H9 (cell line): Measurements from ENCODE around the gene TGFA. TPM values are rescaled to one million over a fixed set of nuclear protein-coding genes. Genes with fewer than 3 reads are reported as not detected.
A peak's percentile ranks its signal among the peaks of the same experiment; 100 is the strongest.

Experiments
- DNase-seq: peaks from one replicate; pipeline ENCODE4 v3.0.0-alpha.2; 2017
- H2AFZ ChIP-seq: one replicate; pipeline ENCODE4 v1.6.1; 2013; ENCODE audit warnings: mild to moderate bottlenecking, low read length, control low read depth, moderate library complexity
- H2AK5ac ChIP-seq: 2 replicates; pipeline ENCODE4 v1.6.1; 2013; ENCODE audit warnings: low read length, control low read depth, mixed read lengths; ENCODE audit not compliant: insufficient read length
- H2BK120ac ChIP-seq: one replicate; pipeline ENCODE4 v1.6.1; 2013; ENCODE audit warnings: low read depth, mild to moderate bottlenecking, low read length, control low read depth, inconsistent platforms; ENCODE audit not compliant: poor library complexity, severe bottlenecking
- H2BK12ac ChIP-seq: 2 replicates; pipeline ENCODE4 v1.6.1; 2013; ENCODE audit warnings: low read length, control low read depth, mixed read lengths, low read depth; ENCODE audit not compliant: insufficient read length
- H2BK15ac ChIP-seq: 2 replicates; pipeline ENCODE4 v1.6.1; 2013; ENCODE audit warnings: low read depth, low read length, control low read depth
- H2BK20ac ChIP-seq: one replicate; pipeline ENCODE4 v1.6.1; 2013; ENCODE audit warnings: low read depth, mild to moderate bottlenecking, low read length, control low read depth, inconsistent platforms; ENCODE audit not compliant: poor library complexity, severe bottlenecking
- H2BK5ac ChIP-seq: 2 replicates; pipeline ENCODE4 v1.6.1; 2013; ENCODE audit warnings: low read length, control low read depth, mixed read lengths; ENCODE audit not compliant: insufficient read length
- H3K14ac ChIP-seq: 2 replicates; pipeline ENCODE4 v1.6.1; 2013; ENCODE audit warnings: low read length, control low read depth; ENCODE audit not compliant: insufficient read depth
- H3K18ac ChIP-seq: 2 replicates; pipeline ENCODE4 v1.6.1; 2013; ENCODE audit warnings: low read depth, mild to moderate bottlenecking, mixed read lengths, low read length, control low read depth; ENCODE audit not compliant: insufficient read length
- H3K23ac ChIP-seq: 2 replicates; pipeline ENCODE4 v1.6.1; 2013; ENCODE audit warnings: low read length, control low read depth, mixed read lengths, low read depth; ENCODE audit not compliant: insufficient read length
- H3K23me2 ChIP-seq: 2 replicates; pipeline ENCODE4 v1.6.1; 2013; ENCODE audit warnings: low read depth, mild to moderate bottlenecking, mixed read lengths, low read length, control low read depth; ENCODE audit not compliant: insufficient read length, poor library complexity, severe bottlenecking
- H3K27ac ChIP-seq: 2 replicates; pipeline ENCODE4 v1.5.1; 2013; ENCODE audit warnings: low read length, control low read depth, mixed read lengths, low read depth; ENCODE audit not compliant: insufficient read length
- H3K27me3 ChIP-seq: 2 replicates; pipeline ENCODE4 v1.6.1; 2013; ENCODE audit warnings: low read length, control low read depth, inconsistent platforms; ENCODE audit not compliant: insufficient read depth
- H3K4ac ChIP-seq: 2 replicates; pipeline ENCODE4 v1.6.1; 2013; ENCODE audit warnings: low read depth, mild to moderate bottlenecking, control low read depth, inconsistent platforms, low read length, moderate library complexity
- H3K4me1 ChIP-seq: 2 replicates; pipeline ENCODE4 v1.6.1; 2013; ENCODE audit warnings: low read length, control low read depth, inconsistent platforms; ENCODE audit not compliant: insufficient read depth
- H3K4me2 ChIP-seq: 2 replicates; pipeline ENCODE4 v1.6.1; 2013; ENCODE audit warnings: low read length, control low read depth, mixed read lengths; ENCODE audit not compliant: insufficient read length, insufficient read depth
- H3K56ac ChIP-seq: 2 replicates; pipeline ENCODE4 v1.6.1; 2013; ENCODE audit warnings: low read depth, mild to moderate bottlenecking, mixed read lengths, low read length, control low read depth; ENCODE audit not compliant: insufficient read length
- H3K79me1 ChIP-seq: 2 replicates; pipeline ENCODE4 v1.6.1; 2013; ENCODE audit warnings: low read depth, mild to moderate bottlenecking, moderate library complexity, low read length, control low read depth, inconsistent platforms; ENCODE audit not compliant: insufficient read depth, poor library complexity, severe bottlenecking
- H3K79me2 ChIP-seq: 2 replicates; pipeline ENCODE4 v1.6.1; 2013; ENCODE audit warnings: low read length, control low read depth, inconsistent platforms; ENCODE audit not compliant: insufficient read depth
- H3K9ac ChIP-seq: 2 replicates; pipeline ENCODE4 v1.6.1; 2013; ENCODE audit warnings: low read length, control low read depth, mixed read lengths; ENCODE audit not compliant: insufficient read length; ENCODE audit errors: extremely low read depth
- H3K9me3 ChIP-seq: one replicate; pipeline ENCODE4 v1.6.1; 2013; ENCODE audit warnings: low read depth, low read length, inconsistent platforms; ENCODE audit not compliant: control insufficient read depth
- H3T11ph ChIP-seq: one replicate; pipeline ENCODE4 v1.6.1; 2013; ENCODE audit warnings: mild to moderate bottlenecking, low read length, control low read depth, inconsistent platforms
- H4K20me1 ChIP-seq: one replicate; pipeline ENCODE4 v1.6.1; 2013; ENCODE audit not compliant: control insufficient read depth, insufficient read length, insufficient read depth
- H4K5ac ChIP-seq: 2 replicates; pipeline ENCODE4 v1.6.1; 2013; ENCODE audit warnings: low read depth, mild to moderate bottlenecking, mixed read lengths, low read length, control low read depth; ENCODE audit not compliant: insufficient read length
- H4K8ac ChIP-seq: replicated peaks from 2 replicates; pipeline ENCODE4 v1.6.1; 2013; ENCODE audit warnings: low read length, control low read depth, mixed read lengths, low read depth; ENCODE audit not compliant: insufficient read length
- H4K91ac ChIP-seq: 2 replicates; pipeline ENCODE4 v1.6.1; 2013; ENCODE audit warnings: low read depth, mild to moderate bottlenecking, moderate library complexity, mixed read lengths, low read length, control low read depth; ENCODE audit not compliant: insufficient read length
- H3K27ac Mint-ChIP-seq, 3 experiments: 2 replicates in 2 of 3; 3 replicates in 1 of 3; pipeline ENCODE4 v1.8.0; 2020 to 2021; ENCODE audit warnings: mixed read lengths in 3 of 3, mild to moderate bottlenecking in 1 of 3, moderate library complexity in 1 of 3
- H3K27me3 Mint-ChIP-seq: 2 replicates; pipeline ENCODE4 v1.8.0; 2021; ENCODE audit warnings: low read depth, mild to moderate bottlenecking, moderate library complexity, mixed read lengths
- H3K36me3 Mint-ChIP-seq, 3 experiments: 2 replicates in 2 of 3; 3 replicates in 1 of 3; pipeline ENCODE4 v1.8.0; 2020 to 2021; ENCODE audit warnings: low read depth in 3 of 3, mixed read lengths in 3 of 3; ENCODE audit not compliant: insufficient read depth in 1 of 3
- H3K4me1 Mint-ChIP-seq, 2 experiments: 2 replicates each; pipeline ENCODE4 v1.8.0; 2020; ENCODE audit warnings: mixed read lengths in 2 of 2
- H3K4me3 Mint-ChIP-seq, 2 experiments: 2 replicates in 1 of 2; 3 replicates in 1 of 2; pipeline ENCODE4 v1.8.0; 2020 to 2021; ENCODE audit warnings: mild to moderate bottlenecking in 2 of 2, mixed read lengths in 2 of 2, moderate library complexity in 1 of 2
- H3K9me3 Mint-ChIP-seq, 2 experiments: 2 replicates in 1 of 2; 3 replicates in 1 of 2; pipeline ENCODE4 v1.8.0; 2020; ENCODE audit warnings: mild to moderate bottlenecking in 2 of 2, mixed read lengths in 2 of 2, moderate library complexity in 1 of 2
- CTCF ChIP-seq: fragments of 200-600 bp; sonication (generic); conservative IDR thresholded peaks from 3 replicates; pipeline ENCODE4 v1.8.0; 2021; ENCODE audit warnings: antibody characterized with exemption, mild to moderate bottlenecking
- total RNA-seq: library from RNA; stranded (reverse); gene quantifications from 2 replicates; pipeline ENCODE4 v1.2.1, GENCODE V29; 2021

TGFA gene
- total RNA-seq, 1 experiment from 2014 or later = 3.3 TPM

GRCh38 chr2:70603066-70603465, 49.4 kb upstream of the TGFA start:
- H3K9me3 ChIP-seq = no peaks in the 10 kb centered on the region
- H4K5ac ChIP-seq = no peak overlapping the region
- no peak overlapping the region for H2BK15ac ChIP-seq
- H3K4me1 ChIP-seq = no peaks in the 10 kb centered on the region
- H3K23ac ChIP-seq = no peak overlapping the region
- H3K36me3 Mint-ChIP-seq = peaks cover 0 to 7% (median 5%) of the 10 kb centered on the region in 3 experiments; a peak in 3 of 7 replicates
- H3K56ac ChIP-seq = no peak overlapping the region
- H2BK20ac ChIP-seq = no peak overlapping the region
- TF ChIP-seq CTCF = peak; percentile 28; the same call in 2 of the 3 replicates
- H3K4me3 Mint-ChIP-seq = no peak overlapping the region
- no peak overlapping the region for H3K9ac ChIP-seq
- H3K27me3 ChIP-seq = no peaks in the 10 kb centered on the region
- H2BK12ac ChIP-seq = no peak overlapping the region
- H2AFZ ChIP-seq = no peak overlapping the region
- no peak overlapping the region for H3K4ac ChIP-seq
- H3K14ac ChIP-seq = no peak overlapping the region
- no peak overlapping the region for H4K91ac ChIP-seq
- peaks cover 4% of the 10 kb centered on the region in 2 experiments; a peak in 3 of 5 replicates for H3K9me3 Mint-ChIP-seq
- no peak overlapping the region for H2BK5ac ChIP-seq
- no peak overlapping the region for H2BK120ac ChIP-seq
- H3K4me2 ChIP-seq = no peak overlapping the region
- peaks cover 9% of the 10 kb centered on the region for H3K27me3 Mint-ChIP-seq
- no peaks in the 10 kb centered on the region for H3K79me2 ChIP-seq
- H3K27ac Mint-ChIP-seq = no peak overlapping the region
- H3K27ac ChIP-seq = no peak overlapping the region
- no peaks in the 10 kb centered on the region for H3K23me2 ChIP-seq
- H4K20me1 ChIP-seq = no peaks in the 10 kb centered on the region
- H4K8ac ChIP-seq = no peak overlapping the region
- DNase-seq = no peak
- H3K18ac ChIP-seq = no peak overlapping the region
- H3K4me1 Mint-ChIP-seq = no peaks in the 10 kb centered on the region
- no peak overlapping the region for H3T11ph ChIP-seq
- H3K79me1 ChIP-seq = no peaks in the 10 kb centered on the region
- no peak overlapping the region for H2AK5ac ChIP-seq
